IPS-NIHi7 (cell line): ENCODE measurements around the gene USP53.
"Not testable (repeated sequence)": the region's sequence is repeated elsewhere in the genome, so short reads cannot be mapped to it uniquely, and the experiment has no call there.

Experiments
- DNase-seq: peaks from one replicate; pipeline ENCODE4 v3.0.0; 2012; ENCODE audit warnings: mixed read lengths; ENCODE audit errors: extremely low spot score

USP53 gene

DNA sequence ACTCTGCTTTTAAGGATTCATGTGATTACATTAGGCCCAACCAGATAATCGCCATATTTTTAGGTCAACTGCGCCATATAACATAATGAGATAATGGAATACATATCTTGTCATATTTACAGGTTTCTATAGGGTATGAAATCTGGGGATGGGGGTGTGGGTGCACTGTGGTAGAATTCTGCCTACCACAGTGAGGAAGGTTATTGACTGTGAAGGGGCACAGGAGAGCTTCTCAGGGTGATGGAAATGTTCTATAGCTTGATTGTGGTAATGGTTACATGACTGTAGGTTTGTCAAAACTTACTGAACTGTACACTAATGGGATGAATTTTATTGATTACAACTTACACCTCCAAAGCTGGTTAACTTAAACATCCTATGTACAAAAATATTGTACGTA is 15.9 kb downstream of the USP53 start:
- no peak for DNase-seq

GRCh38 chr4:119229908-119230687 is 17.6 kb downstream of the USP53 start:
- no peak for DNase-seq

DNA sequence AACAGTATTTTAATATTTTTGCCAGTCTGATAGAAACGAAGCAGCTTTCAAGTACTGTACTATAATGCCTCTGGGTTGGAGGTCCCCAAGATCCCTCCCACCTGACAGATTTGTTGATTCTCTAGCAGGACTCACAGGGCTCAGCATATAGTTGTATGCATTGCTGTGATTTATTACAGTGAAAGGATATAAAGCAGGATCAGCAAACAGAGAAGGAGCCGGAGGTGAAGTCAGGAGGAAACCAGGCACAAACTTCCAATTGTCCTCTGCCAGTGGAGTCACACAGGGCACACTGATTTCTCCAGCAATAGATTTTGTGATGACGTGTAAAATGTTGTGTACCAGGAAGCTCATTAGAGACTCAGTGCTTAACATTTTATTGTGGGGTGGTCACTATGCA is 19.0 kb downstream of the USP53 start:
- DNase-seq = no peak

- DNase-seq = no peak
Observed at GRCh38 chr4:119232286-119232685, 19.8 kb downstream of the USP53 start.

GRCh38 chr4:119233191-119233590 is 20.7 kb downstream of the USP53 start:
- no peak for DNase-seq

- DNase-seq = no peak
Observed at GRCh38 chr4:119233750-119234149, 21.2 kb downstream of the USP53 start.

DNA sequence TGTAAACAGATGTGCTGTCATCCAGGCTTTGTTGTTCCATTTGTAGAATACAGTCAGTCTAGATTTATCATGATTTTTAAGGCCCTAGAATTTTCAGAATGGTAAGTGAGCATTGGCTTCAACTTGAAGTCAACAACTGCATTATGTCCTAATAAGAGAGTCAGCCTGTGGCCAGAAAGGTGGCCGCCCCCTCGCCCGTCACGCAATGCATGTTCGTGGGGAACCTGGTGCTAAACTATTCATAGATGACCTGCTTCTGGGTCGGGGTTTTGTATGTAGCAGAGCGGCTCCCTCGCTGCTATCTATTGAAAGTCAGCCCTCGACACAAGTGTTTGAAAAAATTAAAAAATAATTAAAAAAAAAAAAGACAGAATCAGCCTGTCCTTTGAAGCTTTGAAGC is 24.7 kb downstream of the USP53 start:
- DNase-seq = no peak

DNA sequence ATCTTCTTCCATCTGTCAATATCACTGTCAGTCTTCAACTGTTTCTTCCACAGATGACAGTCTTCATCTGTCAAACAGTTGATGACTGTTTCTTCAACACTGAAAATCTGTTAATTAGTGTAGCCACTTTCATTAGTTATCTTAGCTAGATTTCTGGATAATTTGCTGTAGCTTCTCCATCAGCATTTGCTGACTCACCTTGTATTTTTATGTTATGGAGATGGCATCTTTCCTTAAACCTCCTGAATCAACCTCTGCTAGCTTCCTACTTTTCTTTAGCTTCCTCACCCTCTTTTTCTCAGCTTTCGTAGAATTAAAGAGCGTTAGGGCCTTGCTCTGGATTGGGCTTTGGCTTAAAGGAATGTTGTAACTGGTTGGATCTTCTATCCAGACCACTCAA is 25.1 kb downstream of the USP53 start:
- no peak for DNase-seq

DNA sequence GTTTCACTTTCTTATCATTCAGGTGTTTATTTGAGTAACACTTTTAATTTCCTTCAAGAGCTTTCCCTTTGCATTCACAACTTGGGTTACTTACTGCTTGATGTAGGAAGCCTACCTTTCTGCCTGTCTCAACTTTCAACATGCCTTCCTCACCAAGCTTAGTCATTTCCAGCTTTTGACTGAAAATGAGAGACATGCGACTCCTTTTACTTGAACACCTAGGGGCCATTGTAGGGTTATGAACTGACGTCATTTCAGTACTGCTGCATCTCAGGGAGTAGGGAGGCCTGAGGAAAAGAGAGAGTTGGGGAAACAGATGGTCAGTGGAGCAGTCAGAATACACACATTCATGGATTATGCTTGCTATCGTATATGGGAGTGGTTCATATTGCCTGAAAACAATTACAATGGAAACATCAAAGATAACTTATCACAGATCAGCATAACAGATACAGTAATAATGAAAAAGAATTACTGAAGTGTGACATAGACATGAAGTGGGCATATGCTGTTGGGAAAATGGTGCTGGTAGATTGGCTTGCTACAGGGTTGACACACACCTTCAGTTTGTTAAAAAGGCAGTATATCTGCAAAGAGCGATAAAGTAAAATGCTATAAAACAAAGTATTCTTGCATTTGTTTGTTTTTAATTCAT is 25.7 kb downstream of the USP53 start:
- no peak for DNase-seq

- no peak for DNase-seq
Observed at GRCh38 chr4:119240128-119240527, 27.6 kb downstream of the USP53 start.

GRCh38 chr4:119240568-119240967 is 28.1 kb downstream of the USP53 start:
- no peak for DNase-seq

DNA sequence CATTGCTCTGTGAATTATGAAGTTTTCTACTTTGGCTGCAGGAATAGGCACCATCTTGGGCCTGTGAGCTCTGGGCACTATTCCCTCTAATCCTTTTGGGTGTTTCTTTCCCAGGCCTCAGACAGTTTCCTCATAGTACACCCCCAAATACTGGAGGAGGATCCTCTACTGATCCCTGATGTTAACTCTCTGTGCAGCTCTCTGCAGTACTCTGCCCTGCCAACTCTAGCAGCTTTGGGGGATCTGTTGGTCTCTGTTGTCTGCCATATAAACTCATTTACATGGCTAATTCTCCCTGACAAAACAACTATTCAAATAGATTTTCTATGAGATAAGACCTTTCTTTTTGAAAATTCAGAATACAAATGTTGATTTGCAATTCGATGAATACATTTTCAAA is 29.9 kb downstream of the USP53 start:
- no peak for DNase-seq

DNA sequence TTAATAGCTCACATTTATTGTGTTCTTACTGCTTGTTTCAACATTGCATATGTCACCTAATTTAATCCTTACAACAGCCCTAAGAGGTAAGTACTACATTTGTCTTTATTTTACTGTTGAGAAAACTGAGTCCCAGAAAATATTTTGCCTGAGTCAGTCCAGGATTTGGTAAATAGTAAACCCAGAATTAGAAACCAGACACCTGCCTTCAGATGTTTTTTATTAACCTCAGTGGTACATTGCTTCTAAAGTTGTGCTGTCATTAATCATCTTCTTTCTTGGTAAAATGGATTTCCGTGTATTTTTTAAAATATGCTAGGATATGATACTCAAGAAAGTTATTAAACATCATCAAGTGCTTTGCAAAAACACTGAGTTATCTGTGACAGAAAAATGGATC is 31.4 kb downstream of the USP53 start:
- no peak for DNase-seq

DNA sequence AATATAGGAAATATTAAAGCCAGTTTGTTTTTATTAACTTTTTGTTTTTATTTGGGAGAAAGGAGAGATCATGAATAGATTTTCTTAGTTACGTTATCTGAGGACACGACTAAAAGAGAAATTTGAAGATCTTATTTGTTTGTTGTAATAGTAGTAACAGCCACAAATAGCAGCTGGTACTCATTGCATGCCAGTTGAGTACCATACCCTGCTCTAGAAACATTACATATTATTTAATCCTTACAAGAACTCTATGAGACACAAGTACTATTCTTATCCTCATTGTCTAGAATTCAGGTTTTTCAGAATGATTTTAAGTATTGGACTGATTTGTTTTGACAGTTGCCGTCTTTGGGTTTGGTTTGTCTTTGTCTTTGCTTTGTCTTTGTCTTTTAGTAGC is 31.8 kb downstream of the USP53 start:
- DNase-seq = no peak

GRCh38 chr4:119244832-119245231 is 32.3 kb downstream of the USP53 start:
- no peak for DNase-seq

DNA sequence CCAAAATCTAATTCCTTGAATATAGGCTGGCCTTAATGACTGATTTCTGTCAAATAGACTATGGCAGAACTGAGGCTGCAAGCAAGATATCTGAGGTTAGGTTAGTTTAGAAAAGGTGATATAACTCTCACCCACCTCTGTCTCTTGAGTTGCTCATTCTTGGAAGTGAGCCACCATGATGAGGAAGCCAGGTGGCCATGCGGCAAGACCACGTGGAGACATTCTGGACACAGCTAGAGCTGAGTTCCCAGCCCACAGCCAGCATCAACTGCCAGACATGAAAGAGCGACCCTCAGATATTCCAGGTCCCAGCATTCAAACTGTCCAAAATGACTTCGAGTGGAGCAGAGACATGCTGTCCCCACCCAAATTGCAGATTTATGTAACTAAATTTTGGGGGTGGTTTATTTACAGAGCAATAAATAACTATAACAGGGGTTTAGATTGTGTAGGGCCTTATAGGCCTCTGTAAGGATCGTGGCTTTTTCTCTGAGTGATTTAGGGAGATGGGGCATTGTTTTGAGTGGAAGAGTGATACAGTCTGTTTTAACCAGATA is 33.7 kb downstream of the USP53 start:
- no peak for DNase-seq

DNA sequence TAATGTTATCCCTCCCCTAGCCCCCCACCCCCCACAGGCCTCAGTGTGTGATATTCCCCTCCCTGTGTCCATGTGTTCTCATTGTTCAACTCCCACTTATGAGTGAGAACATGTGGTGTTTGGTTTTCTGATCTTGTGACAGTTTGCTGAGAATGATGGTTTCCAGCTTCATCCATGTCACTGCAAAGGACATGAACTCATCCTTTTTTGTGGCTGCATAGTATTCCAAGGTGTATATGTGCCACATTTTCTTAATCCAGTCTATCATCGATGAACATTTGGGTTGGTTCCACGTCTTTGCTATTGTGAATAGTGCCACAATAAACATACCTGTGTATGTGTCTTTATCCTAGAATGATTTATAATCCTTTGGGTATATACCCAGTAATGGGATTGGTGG is 38.5 kb downstream of the USP53 start:
- DNase-seq = not testable (repeated sequence)

GRCh38 chr4:119255223-119255622 is 42.7 kb downstream of the USP53 start:
- peak; percentile 33 for DNase-seq

DNA sequence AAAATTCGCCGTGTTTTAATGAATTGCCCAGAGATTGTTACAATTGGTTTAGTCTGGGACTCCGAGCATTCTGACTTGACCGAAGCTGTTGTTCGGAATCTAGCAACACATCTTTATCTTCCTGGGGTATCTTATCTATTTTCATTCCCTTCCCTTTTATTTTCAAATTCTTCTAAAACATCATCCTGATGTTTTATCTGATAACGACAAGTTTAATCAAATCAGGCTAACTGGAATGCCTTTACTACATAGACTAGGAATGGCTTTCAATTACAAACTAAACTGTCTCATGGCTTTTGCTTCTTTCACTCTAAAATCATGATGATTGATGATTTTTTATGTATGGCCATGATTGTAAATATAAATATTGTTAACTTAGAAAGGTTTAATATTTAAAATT is 48.0 kb downstream of the USP53 start:
- no peak for DNase-seq

GRCh38 chr4:119261986-119262385 is 49.5 kb downstream of the USP53 start:
- no peak for DNase-seq

- no peak for DNase-seq
Observed at GRCh38 chr4:119264743-119265142, 52.2 kb downstream of the USP53 start.

GRCh38 chr4:119266153-119266552 is 53.6 kb downstream of the USP53 start:
- DNase-seq = no peak

DNA sequence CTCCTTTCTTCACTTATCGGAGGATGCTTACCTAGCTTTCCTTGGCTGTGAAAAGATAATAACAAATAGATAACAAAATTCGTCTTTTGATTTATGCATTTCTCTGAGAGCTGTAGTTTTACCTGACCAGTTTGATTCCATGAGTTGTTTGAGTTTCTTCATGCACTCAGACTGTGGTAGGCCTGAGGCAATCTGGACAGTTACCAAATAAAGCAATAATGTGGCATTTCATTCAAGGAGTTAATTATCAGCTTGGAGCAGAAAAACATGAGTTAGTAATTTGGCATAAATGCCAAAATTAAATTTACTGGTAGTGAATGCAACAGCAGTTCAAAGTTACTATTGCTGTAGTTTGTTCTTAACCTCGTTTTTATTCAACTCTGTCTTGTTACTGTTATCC is 56.0 kb downstream of the USP53 start:
- no peak for DNase-seq
